DND-41 (cell line): ENCODE results near the gene RNF31.

ENCODE experiments used
- ATAC-seq: fragments of 200-7000 bp; cut with Tn5 transposase; 3 replicates; pipeline ENCODE4 v1.9.1; 2021; ENCODE audit warnings: low read depth; ENCODE audit not compliant: insufficient read depth
- DNase-seq: peaks from one replicate; pipeline ENCODE4 v3.0.0-alpha.2; 2020
- H2AFZ ChIP-seq: 2 replicates; pipeline ENCODE4 v1.6.0; 2012; ENCODE audit warnings: low read depth, low read length
- H3K27ac ChIP-seq: 2 replicates; pipeline ENCODE4 v1.5.1; 2012; ENCODE audit warnings: low read length, inconsistent platforms
- H3K27me3 ChIP-seq: fragments of 200-600 bp; sonication (generic); 2 replicates; pipeline ENCODE4 v1.6.0; 2012; ENCODE audit warnings: low read length, mild to moderate bottlenecking, inconsistent platforms; ENCODE audit not compliant: insufficient read depth, poor library complexity
- H3K36me3 ChIP-seq: 2 replicates; pipeline ENCODE4 v1.5.1; 2012; ENCODE audit warnings: low read length, inconsistent platforms; ENCODE audit not compliant: insufficient read depth
- H3K4me1 ChIP-seq: 2 replicates; pipeline ENCODE4 v1.5.1; 2012; ENCODE audit warnings: mild to moderate bottlenecking, low read length; ENCODE audit not compliant: insufficient read depth
- H3K4me2 ChIP-seq: 2 replicates; pipeline ENCODE4 v1.6.0; 2012; ENCODE audit warnings: mild to moderate bottlenecking, moderate library complexity, low read length, inconsistent platforms; ENCODE audit not compliant: insufficient read depth
- H3K4me3 ChIP-seq, 2 experiments: fragments of 200-600 bp in 1 of 2; shearing (Covaris generic) in 1 of 2; 2 replicates each; pipeline ENCODE4 v1.5.1; 2012 to 2016; ENCODE audit warnings: inconsistent platforms in 2 of 2, low read length in 2 of 2, mild to moderate bottlenecking in 2 of 2, low read depth in 1 of 2, moderate library complexity in 1 of 2
- H3K79me2 ChIP-seq: 2 replicates; pipeline ENCODE4 v1.6.0; 2012; ENCODE audit warnings: low read length, inconsistent platforms; ENCODE audit not compliant: insufficient read depth
- H3K9ac ChIP-seq: 2 replicates; pipeline ENCODE4 v1.6.0; 2012; ENCODE audit warnings: low read depth, mild to moderate bottlenecking, inconsistent platforms, low read length, moderate library complexity
- H3K9me3 ChIP-seq: 2 replicates; pipeline ENCODE4 v1.5.1; 2012; ENCODE audit warnings: low read length, moderate library complexity, mild to moderate bottlenecking, inconsistent platforms; ENCODE audit not compliant: insufficient read depth, severe bottlenecking
- H4K20me1 ChIP-seq: 2 replicates; pipeline ENCODE4 v1.6.0; 2012; ENCODE audit warnings: low read length; ENCODE audit not compliant: insufficient read depth
- EZH2 ChIP-seq: IDR thresholded peaks from 3 replicates; pipeline ENCODE4 v1.6.1; 2012; ENCODE audit warnings: borderline replicate concordance, low read depth, mild to moderate bottlenecking, moderate library complexity, low read length, inconsistent platforms; ENCODE audit not compliant: severe bottlenecking
- TF ChIP-seq, protein P1 (sequence below): IDR thresholded peaks from 2 replicates; pipeline ENCODE4 v1.5.1; 2012; ENCODE audit warnings: borderline replicate concordance, low read length, moderate library complexity, mild to moderate bottlenecking; ENCODE audit not compliant: poor library complexity, severe bottlenecking; ENCODE audit errors: extremely low read depth

Gene RNF31

GRCh38 chr14:24145690-24146452 is 1.4 kb upstream of the RNF31 start:
- Histone ChIP-seq H3K9ac (peak overlapping the region; percentile 81), H4K20me1 (peaks cover 28% of the 10 kb centered on the region), H3K36me3 (peaks cover 60% of the 10 kb centered on the region), H3K27ac (peak overlapping the region; percentile 92), H3K4me2 (peak overlapping the region; percentile 93), H3K9me3 (no peaks in the 10 kb centered on the region), H3K4me1 (peaks cover 67% of the 10 kb centered on the region), H3K79me2 (peaks cover 58% of the 10 kb centered on the region), H3K4me3 (peak overlapping the region; percentile 67 to 76), H2AFZ (peak overlapping the region; percentile 80), H3K27me3 (no peaks in the 10 kb centered on the region)
- no peak for ATAC-seq
- no peak for DNase-seq
- TF ChIP-seq, protein P1, sequence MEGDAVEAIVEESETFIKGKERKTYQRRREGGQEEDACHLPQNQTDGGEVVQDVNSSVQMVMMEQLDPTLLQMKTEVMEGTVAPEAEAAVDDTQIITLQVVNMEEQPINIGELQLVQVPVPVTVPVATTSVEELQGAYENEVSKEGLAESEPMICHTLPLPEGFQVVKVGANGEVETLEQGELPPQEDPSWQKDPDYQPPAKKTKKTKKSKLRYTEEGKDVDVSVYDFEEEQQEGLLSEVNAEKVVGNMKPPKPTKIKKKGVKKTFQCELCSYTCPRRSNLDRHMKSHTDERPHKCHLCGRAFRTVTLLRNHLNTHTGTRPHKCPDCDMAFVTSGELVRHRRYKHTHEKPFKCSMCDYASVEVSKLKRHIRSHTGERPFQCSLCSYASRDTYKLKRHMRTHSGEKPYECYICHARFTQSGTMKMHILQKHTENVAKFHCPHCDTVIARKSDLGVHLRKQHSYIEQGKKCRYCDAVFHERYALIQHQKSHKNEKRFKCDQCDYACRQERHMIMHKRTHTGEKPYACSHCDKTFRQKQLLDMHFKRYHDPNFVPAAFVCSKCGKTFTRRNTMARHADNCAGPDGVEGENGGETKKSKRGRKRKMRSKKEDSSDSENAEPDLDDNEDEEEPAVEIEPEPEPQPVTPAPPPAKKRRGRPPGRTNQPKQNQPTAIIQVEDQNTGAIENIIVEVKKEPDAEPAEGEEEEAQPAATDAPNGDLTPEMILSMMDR = no peak
- no peak for TF ChIP-seq EZH2

- peaks cover 67% of the 10 kb centered on the region for H3K4me1 ChIP-seq
- peaks cover 54% of the 10 kb centered on the region for H3K79me2 ChIP-seq
- H3K4me3 ChIP-seq = peak within 1 kb of the TSS; percentile 67 to 76
- H3K36me3 ChIP-seq = peaks cover 63% of the 10 kb centered on the region
- peaks cover 28% of the 10 kb centered on the region for H4K20me1 ChIP-seq
- TF ChIP-seq EZH2 = no peak
- TF ChIP-seq, protein P1 = no peak
- H3K27ac ChIP-seq = peak within 1 kb of the TSS; percentile 92
- peak within 1 kb of the TSS; percentile 81 for H2AFZ ChIP-seq
- H3K4me2 ChIP-seq = peak within 1 kb of the TSS; percentile 93
- H3K9ac ChIP-seq = peak within 1 kb of the TSS; percentile 81
- ATAC-seq (peak; percentile 73), DNase-seq (peak; percentile 97)
- no peaks in the 10 kb centered on the region for H3K27me3 ChIP-seq
- no peaks in the 10 kb centered on the region for H3K9me3 ChIP-seq
These were observed 783 bp upstream of the RNF31 start, which contains the start of gene PSME2 for GRCh38 chr14:24146453-24146977. Gene PSME2, minus strand, starts transcription at chr14:24146610. Its CDS starts 29 bp downstream, at chr14:24146581.

DNA sequence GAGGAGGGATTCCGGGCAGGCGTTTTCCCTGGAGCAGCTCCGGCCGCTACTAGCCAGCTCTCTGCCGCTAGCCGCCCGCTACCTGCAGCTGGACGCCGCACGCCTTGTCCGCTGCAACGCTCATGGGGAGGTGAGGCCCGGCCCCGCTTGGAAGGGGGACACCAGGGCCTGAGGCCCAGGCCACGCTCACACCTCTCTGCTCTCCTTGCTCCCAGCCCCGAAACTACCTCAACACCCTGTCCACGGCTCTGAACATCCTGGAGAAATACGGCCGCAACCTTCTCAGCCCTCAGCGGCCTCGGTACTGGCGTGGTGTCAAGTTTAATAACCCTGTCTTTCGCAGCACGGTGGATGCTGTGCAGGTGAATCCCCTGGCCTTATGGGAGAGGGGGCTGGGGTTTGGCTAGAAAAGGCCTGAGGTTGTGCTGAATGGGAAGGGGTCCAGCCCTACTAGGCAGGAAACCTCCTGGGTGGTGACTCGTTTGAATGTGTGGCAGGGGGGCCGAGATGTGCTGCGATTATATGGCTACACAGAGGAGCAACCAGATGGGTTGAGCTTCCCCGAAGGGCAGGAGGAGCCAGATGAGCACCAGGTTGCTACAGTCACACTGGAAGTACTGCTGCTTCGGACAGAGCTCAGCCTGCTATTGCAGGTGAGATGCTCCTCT is 597 bp downstream of the RNF31 start:
- Histone ChIP-seq H3K36me3 (peaks cover 72% of the 10 kb centered on the region), H3K27me3 (no peaks in the 10 kb centered on the region), H3K4me3 (peak overlapping the region; percentile 67 to 76), H3K4me1 (peaks cover 55% of the 10 kb centered on the region), H3K9ac (peak overlapping the region; percentile 81), H2AFZ (peak overlapping the region; percentile 75), H3K27ac (peak overlapping the region; percentile 76), H3K79me2 (peaks cover 54% of the 10 kb centered on the region), H4K20me1 (peaks cover 28% of the 10 kb centered on the region), H3K4me2 (peak overlapping the region; percentile 93), H3K9me3 (no peaks in the 10 kb centered on the region)
- TF ChIP-seq, protein P1 = no peak
- TF ChIP-seq EZH2 = no peak
- ATAC-seq = no peak
- DNase-seq = peak; percentile 26
